Common myeloid progenitor, CD34-positive (primary cell): Measurements from ENCODE around the gene TENM4.

Source experiments
- CTCF ChIA-PET: fragments of 350-600 bp; sonication (Branson Sonifier 250); formaldehyde crosslinking; loops from one replicate; lab custom pipeline; 2021; ENCODE audit warnings: antibody characterized with exemption; lab: Charles Lee
- POLR2A ChIA-PET: fragments of 350-600 bp; sonication (Branson Sonifier 250); formaldehyde crosslinking; loops from one replicate; lab custom pipeline; 2021; ENCODE audit warnings: antibody characterized with exemption; lab: Charles Lee
- DNase-seq, 3 donors: peaks; one replicate each; pipeline versions ENCODE4 v3.0.0 to v3.0.0-alpha.2; 2013
- H3K27ac ChIP-seq, 2 experiments: 1 replicate in 1 of 2; 2 replicates in 1 of 2; pipeline ENCODE4 v1.7.0; 2013; ENCODE audit warnings: inconsistent platforms in 2 of 2, low read length in 2 of 2, mild to moderate bottlenecking in 2 of 2, low read depth in 1 of 2, moderate library complexity in 1 of 2; ENCODE audit not compliant: severe bottlenecking in 2 of 2, insufficient read depth in 1 of 2, poor library complexity in 1 of 2
- H3K27me3 ChIP-seq, 5 experiments: replicated peaks in 2 of 5; 1 replicate in 3 of 5; 2 replicates in 2 of 5; pipeline versions ENCODE4 v1.6.1 to v1.7.0; 2013; ENCODE audit warnings: low read length in 4 of 5, mild to moderate bottlenecking in 2 of 5, moderate library complexity in 2 of 5, inconsistent platforms in 1 of 5; ENCODE audit not compliant: insufficient read depth in 5 of 5, control insufficient read depth in 4 of 5
- H3K36me3 ChIP-seq, 4 experiments: 1 replicate in 2 of 4; 2 replicates in 2 of 4; pipeline versions ENCODE4 v1.6.1 to v1.7.0; 2013; ENCODE audit warnings: low read length in 3 of 4, control low read depth in 1 of 4, mild to moderate bottlenecking in 1 of 4; ENCODE audit not compliant: control insufficient read depth in 4 of 4, insufficient read depth in 4 of 4
- H3K4me1 ChIP-seq, 4 experiments: 1 replicate in 3 of 4; 2 replicates in 1 of 4; pipeline versions ENCODE4 v1.6.1 to v1.7.1; 2013; ENCODE audit warnings: low read length in 3 of 4, mild to moderate bottlenecking in 3 of 4, control low read depth in 1 of 4, inconsistent platforms in 1 of 4, moderate library complexity in 1 of 4; ENCODE audit not compliant: control insufficient read depth in 4 of 4, insufficient read depth in 4 of 4; ENCODE audit errors: control extremely low read depth in 1 of 4
- H3K4me3 ChIP-seq, 7 experiments: 1 replicate in 4 of 7; 2 replicates in 3 of 7; pipeline versions ENCODE4 v1.5.1 to v1.7.0; 2013; ENCODE audit warnings: mild to moderate bottlenecking in 7 of 7, low read length in 6 of 7, moderate library complexity in 6 of 7, inconsistent platforms in 2 of 7, low read depth in 2 of 7, control low read depth in 1 of 7; ENCODE audit not compliant: insufficient read depth in 4 of 7, control insufficient read depth in 1 of 7; ENCODE audit errors: extremely low read depth in 1 of 7
- H3K9me3 ChIP-seq, 5 experiments: 1 replicate in 4 of 5; 2 replicates in 1 of 5; pipeline versions ENCODE4 v1.6.1 to v1.7.1; 2013; ENCODE audit warnings: low read length in 4 of 5, mild to moderate bottlenecking in 2 of 5, inconsistent platforms in 1 of 5, low read depth in 1 of 5, moderate library complexity in 1 of 5; ENCODE audit not compliant: control insufficient read depth in 4 of 5, insufficient read depth in 2 of 5; ENCODE audit errors: control extremely low read depth in 1 of 5
- WGBS: methylation state at CpG from one replicate; pipeline ENCODE4 v1.1.5; 2013; ENCODE audit not compliant: insufficient coverage; 5-methylcytosine and 5-hydroxymethylcytosine counted together

The TENM4 gene

GRCh38 chr11:78689585-78690153 lies 751.2 kb downstream of the TENM4 start:
- Histone ChIP-seq H3K36me3 (no peaks in the 10 kb centered on the region), H3K4me3 (no peak overlapping the region), H3K27ac (no peak overlapping the region), H3K27me3 (peaks cover 0 to 23% (median 4%) of the 10 kb centered on the region in 5 experiments), H3K4me1 (no peaks in the 10 kb centered on the region), H3K9me3 (no peaks in the 10 kb centered on the region)
- no peak for DNase-seq
- 90% methylated on average over 3 of the region's 5 CpGs for WGBS
- POLR2A ChIA-PET, result no interaction called here
- CTCF ChIA-PET, result interaction anchor here (0.8 to 0.9 kb wide), 2 partner anchors 43 to 44 kb away, joined by 3 to 4 read pairs; no protein-coding TSS in a partner anchor

- H3K27me3 ChIP-seq, result peaks cover 0 to 24% (median 4%) of the 10 kb centered on the region in 5 experiments
- 43% methylated on average over 1 of the region's 3 CpGs for WGBS
- ChIA-PET CTCF (interaction anchor here (0.9 kb wide), 1 partner anchor 42 kb away, joined by 4 read pairs; no protein-coding TSS in a partner anchor), POLR2A (no interaction called here)
- no peak for DNase-seq
- H3K4me3 ChIP-seq, result no peak overlapping the region
- no peaks in the 10 kb centered on the region for H3K9me3 ChIP-seq
- H3K4me1 ChIP-seq, result no peaks in the 10 kb centered on the region
- H3K36me3 ChIP-seq, result no peaks in the 10 kb centered on the region
- H3K27ac ChIP-seq, result no peak overlapping the region
Measured at GRCh38 chr11:78689101-78689500, 751.7 kb downstream of the TENM4 start.

GRCh38 chr11:78688460-78688859 lies 752.4 kb downstream of the TENM4 start:
- H3K36me3 ChIP-seq, result no peaks in the 10 kb centered on the region
- DNase-seq, result no peak
- no peak overlapping the region for H3K27ac ChIP-seq
- ChIA-PET CTCF (interaction anchor here (0.9 kb wide), 1 partner anchor 41 kb away, joined by 4 read pairs; no protein-coding TSS in a partner anchor), POLR2A (no interaction called here)
- H3K9me3 ChIP-seq, result no peaks in the 10 kb centered on the region
- 89% methylated on average over 1 of the region's 1 CpG for WGBS
- H3K27me3 ChIP-seq, result peaks cover 0 to 26% (median 4%) of the 10 kb centered on the region in 5 experiments
- no peaks in the 10 kb centered on the region for H3K4me1 ChIP-seq
- no peak overlapping the region for H3K4me3 ChIP-seq

DNA sequence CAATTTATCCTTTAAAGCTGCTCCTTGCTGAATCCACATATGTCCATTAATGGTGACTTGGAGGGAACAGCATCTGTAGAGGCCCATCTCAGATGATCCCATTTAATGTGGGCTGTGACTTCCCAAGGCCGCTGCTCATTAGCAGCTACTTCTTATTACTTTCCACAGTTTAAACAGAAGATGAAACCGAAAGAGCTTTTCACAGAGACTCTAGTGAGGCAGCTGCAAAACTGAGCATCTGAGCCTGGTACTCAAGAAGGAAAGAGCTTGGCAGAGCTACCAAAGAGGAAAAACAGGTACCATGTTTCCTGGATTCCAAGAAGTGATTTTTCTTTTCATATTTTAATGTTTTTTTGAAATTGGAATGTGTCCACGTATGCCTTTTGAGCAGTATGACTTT lies 755.7 kb downstream of the TENM4 start:
- DNase-seq, result no peak
- Histone ChIP-seq H3K36me3 (no peaks in the 10 kb centered on the region), H3K27me3 (peaks cover 0 to 20% (median 2%) of the 10 kb centered on the region in 5 experiments), H3K4me3 (no peak overlapping the region), H3K27ac (no peak overlapping the region), H3K4me1 (no peaks in the 10 kb centered on the region), H3K9me3 (no peaks in the 10 kb centered on the region)
- WGBS, result 100% methylated on average over 2 of the region's 3 CpGs
- POLR2A ChIA-PET, result no interaction called here
- CTCF ChIA-PET, result no interaction called here

- no peaks in the 10 kb centered on the region for H3K36me3 ChIP-seq
- DNase-seq, result peak in 1 of 3 donors; percentile 8
- H3K27ac ChIP-seq, result no peak overlapping the region
- WGBS, result 100% methylated on average over 2 of the region's 2 CpGs
- ChIA-PET POLR2A (interaction anchor here (0.6 kb wide), 1 partner anchor 616 kb away, joined by 3 read pairs; no protein-coding TSS in a partner anchor), CTCF (no interaction called here)
- no peaks in the 10 kb centered on the region for H3K4me1 ChIP-seq
- no peaks in the 10 kb centered on the region for H3K9me3 ChIP-seq
- no peak overlapping the region for H3K4me3 ChIP-seq
- H3K27me3 ChIP-seq, result peaks cover 0 to 15% (median 2%) of the 10 kb centered on the region in 5 experiments
Measured at GRCh38 chr11:78684377-78684776, 756.5 kb downstream of the TENM4 start.

- Histone ChIP-seq H3K36me3 (no peaks in the 10 kb centered on the region), H3K27me3 (peaks cover 0 to 15% (median 2%) of the 10 kb centered on the region in 5 experiments), H3K27ac (no peak overlapping the region), H3K4me3 (peak overlapping the region in 1 of 7 experiments; percentile 11), H3K9me3 (no peaks in the 10 kb centered on the region), H3K4me1 (no peaks in the 10 kb centered on the region)
- ChIA-PET POLR2A (no interaction called here), CTCF (no interaction called here)
- DNase-seq, result no peak
- 67% methylated on average over 3 of the region's 5 CpGs for WGBS
Measured at GRCh38 chr11:78683774-78684173, 757.1 kb downstream of the TENM4 start.

DNA sequence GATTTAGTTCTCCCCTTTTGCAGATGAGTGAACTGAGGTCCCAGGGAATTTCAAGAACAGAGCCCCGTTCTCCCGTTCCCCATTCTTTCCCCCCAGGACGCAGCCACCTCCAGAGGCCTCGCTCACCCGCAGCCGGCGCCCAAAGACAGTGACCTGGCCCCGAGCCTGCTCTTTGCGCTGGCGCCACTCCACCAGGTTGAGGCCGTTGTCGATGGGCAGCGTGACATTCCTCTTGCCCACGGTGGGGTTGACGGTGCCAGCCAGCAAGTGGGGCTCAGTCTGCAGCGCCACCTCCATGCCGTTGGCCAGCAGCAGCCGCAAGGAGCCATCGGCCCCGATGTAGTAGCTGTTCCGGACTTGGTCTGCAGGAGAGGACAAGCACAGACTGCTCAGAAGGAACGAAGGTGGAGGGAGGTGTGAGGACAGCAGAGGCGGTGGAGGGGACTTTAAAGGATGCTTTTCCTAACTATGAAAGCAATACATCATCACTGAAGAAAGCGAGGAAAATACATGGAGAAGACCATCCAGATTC lies 764.7 kb downstream of the TENM4 start:
- no peaks in the 10 kb centered on the region for H3K27me3 ChIP-seq

More for the DNA sequence above, 764.7 kb downstream of the TENM4 start:
- Histone ChIP-seq H3K36me3 (no peaks in the 10 kb centered on the region), H3K4me3 (no peak overlapping the region), H3K27ac (no peak overlapping the region), H3K9me3 (no peaks in the 10 kb centered on the region), H3K4me1 (no peaks in the 10 kb centered on the region)
- POLR2A ChIA-PET, result no interaction called here
- CTCF ChIA-PET, result interaction anchor here (1.0 to 1.3 kb wide), 2 partner anchors 11 to 20 kb away, joined by 3 read pairs; no protein-coding TSS in a partner anchor
- 93% methylated on average over 21 of the region's 24 CpGs for whole genome bisulfite sequencing
- no peak for DNase-seq
